ENCODE measurements around the gene NUDT19.
"Not testable (repeated sequence)": the region's sequence is repeated elsewhere in the genome, so short reads cannot be mapped to it uniquely, and the experiment has no call there.

NUDT19 gene

DNA sequence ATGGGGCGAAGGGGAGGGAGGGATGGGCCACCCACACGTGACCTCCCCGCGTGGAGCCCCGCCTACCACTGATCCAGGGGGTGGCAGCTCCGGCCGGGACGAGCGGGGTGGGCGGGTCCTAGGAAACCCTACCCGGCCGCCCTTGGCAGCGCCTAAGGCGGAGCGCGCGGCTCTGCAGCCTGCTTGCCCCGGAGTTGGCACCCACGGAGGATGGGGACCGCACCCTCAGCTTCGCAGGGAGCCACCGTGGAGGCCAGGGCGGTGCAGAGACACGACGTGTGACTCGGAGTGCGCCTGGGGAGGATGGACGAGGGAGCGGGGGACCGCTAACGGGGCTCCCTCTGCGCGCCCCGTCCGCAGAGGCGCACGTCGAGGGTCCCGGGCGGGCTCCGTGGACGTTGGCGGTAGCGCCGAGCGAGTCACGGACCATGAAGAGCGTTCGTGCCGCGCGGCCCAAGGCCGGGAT lies 15.9 kb upstream of the NUDT19 start, which contains the start of gene RGS9BP:
Gene RGS9BP, plus strand, starts transcription at position 129 of the 466 bp plus-strand sequence. CDS start 416 bp downstream, outside the sequence.
- peak; percentile 59 for DNase-seq

DNA sequence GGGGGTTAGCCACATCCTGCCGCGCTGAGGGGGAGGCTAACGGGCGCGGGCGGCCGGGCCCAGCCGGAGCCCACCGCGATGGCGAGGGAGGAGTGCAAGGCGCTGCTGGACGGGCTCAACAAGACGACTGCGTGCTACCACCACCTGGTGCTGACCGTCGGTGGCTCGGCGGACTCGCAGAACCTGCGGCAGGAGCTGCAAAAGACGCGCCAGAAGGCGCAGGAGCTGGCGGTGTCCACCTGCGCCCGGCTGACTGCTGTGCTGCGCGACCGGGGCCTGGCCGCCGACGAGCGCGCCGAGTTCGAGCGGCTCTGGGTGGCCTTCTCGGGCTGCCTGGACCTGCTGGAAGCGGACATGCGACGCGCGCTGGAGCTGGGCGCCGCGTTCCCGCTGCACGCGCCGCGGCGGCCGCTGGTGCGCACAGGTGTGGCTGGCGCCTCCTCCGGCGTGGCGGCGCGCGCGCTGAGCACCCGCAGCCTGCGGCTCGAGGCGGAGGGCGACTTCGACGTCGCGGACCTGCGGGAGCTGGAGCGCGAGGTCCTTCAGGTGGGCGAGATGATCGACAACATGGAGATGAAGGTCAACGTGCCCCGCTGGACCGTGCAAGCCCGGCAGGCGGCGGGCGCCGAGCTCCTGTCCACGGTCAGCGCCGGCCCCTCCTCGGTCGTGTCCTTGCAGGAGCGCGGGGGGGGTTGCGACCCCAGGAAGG lies 15.3 kb upstream of the NUDT19 start:
- DNase-seq = peak; percentile 5

GRCh38 chr19:32676895-32677359 lies 14.7 kb upstream of the NUDT19 start:
- no peak for DNase-seq

GRCh38 chr19:32677657-32678056 lies 14.0 kb upstream of the NUDT19 start:
- no peak for DNase-seq

DNA sequence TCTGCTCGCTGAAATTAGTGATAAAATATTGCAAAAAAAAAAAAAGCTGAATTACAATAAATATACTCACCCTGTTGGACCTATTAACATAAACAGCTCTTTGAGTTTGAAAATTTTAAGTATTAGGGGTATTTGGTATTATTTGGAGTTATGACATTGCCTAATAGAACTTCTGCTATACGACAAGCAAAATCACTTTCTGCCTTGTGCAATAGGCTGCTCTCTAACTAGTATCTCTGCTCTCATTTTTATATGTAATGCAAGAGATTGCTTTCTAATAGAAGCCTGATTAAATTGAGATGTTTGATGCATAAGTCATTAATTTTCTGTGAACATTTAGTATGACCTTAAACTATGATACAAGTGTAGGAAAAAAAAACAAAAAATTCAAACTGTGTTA lies 10.6 kb upstream of the NUDT19 start:
- DNase-seq = no peak

DNA sequence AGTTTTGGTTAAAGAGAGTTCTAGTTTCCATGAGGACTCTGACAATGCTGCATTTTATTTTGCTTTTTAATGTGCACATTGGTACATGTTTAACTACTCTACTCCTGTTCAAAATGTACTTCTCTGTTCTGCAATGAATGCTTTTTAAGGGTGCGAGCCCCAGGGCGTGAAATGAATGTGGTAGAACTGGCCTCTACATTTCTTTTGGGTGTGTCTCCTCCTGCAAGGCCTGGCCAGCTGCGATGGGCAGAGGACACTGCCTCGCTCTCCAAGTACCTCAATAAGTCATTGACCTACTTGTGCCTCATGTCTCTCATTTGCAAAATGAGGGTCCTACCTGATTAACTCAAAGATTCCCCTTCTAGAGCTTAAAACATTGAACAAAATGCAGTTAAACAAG lies 9.3 kb upstream of the NUDT19 start:
- DNase-seq = no peak

DNA sequence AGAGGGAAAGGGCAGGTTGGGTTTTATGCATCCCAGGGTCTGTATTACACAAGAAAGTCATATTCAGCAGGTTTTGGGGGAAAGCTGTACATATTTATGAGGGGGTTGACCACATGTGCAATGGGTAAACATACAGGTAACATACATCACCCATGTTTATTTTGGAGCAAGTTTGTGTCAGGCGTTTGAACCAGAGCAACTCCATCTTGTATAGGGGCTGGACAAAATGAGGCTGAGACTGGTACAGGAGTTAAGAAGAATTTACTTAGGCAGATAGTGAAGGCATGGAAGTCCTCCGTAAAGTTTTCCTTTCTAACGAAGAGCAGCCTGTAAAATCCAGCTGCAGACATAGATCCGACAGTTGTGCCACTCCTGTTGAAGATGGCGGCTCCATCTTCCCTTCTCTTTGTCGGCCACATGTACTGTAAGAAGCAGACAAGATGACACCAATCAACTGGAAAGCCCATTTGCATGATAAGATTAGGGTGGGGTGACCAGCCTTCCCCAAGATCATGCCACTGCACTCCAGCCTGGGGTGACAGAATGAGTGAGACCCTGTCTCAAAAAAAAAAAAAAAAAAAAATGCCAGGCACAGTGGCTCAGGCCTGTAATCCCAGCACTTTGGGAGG lies 4.7 kb upstream of the NUDT19 start:
- no peak for DNase-seq

DNA sequence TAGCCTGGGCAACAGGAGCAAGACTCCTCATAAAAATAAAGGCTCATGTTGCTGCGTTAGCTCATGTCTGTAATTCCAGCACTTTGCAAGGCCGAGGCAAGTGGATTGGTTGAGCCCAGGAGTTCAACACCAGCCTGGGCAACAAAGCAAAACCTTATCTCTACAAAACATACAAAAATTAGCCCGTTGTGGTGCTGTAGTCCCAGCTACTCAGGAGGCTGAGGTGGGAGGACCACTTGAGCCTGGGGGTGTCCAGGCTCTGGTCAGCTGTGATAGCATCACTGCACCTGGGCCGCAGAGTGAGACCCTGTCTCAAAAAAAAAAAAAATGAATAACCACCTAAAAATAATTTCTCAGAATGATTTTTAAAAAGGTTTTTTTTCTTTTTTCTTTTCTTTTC lies 3.9 kb upstream of the NUDT19 start:
- no peak for DNase-seq

DNA sequence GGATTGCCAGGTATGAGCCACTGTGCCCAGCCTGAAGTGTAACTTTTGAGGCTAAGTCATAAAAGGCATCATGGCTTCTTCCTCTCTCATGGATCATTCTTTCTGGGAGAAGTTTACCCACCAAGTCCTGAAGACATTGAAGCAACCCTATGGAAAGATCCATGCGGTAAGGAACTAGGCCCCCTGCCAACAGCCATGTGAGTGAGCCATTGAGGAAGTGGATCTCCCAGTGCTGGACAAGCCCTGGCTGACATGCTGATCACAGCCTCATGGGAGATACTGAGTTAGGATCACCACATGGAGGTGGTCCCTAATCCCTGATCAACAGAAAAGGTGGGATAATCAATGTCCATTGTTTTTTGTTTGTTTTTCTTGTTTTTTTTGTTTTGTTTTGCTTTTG lies 3.3 kb upstream of the NUDT19 start:
- no peak for DNase-seq

DNA sequence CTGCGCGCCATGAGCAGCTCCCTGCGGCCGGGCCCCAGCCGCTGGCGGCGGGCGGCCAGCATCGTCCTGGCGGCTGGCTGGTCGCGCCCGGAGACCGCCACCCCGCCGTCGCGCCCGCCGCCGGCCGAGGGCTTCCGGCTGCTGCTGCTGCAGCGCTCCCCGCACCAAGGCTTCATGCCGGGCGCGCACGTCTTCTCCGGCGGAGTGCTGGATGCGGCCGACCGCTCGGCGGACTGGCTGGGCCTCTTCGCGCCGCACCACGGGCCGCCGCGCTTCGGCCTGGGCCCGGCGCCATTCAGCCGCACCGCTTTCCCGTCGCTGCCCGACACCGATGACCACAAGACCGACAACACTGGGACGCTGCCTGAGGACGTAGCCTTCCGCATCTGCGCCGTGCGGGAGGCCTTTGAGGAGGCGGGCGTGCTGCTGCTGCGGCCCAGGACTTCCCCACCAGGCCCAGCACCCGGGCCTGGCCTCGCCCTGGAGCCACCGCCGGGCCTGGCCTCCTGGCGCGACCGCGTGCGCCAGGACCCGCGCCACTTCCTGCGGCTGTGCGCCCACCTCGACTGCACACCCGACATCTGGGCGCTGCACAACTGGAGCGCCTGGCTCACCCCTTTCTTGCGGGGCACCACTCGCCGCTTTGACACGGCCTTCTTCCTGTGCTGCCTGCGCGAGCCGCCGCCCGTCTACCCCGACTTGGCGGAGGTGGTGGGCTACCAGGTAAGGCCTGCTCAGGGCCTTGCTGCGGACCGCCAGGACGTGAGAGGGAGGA lies 518 bp downstream of the NUDT19 start:
- peak; percentile 26 for DNase-seq

- no peak for DNase-seq
Measured at GRCh38 chr19:32692727-32693061, 1.1 kb downstream of the NUDT19 start.

DNA sequence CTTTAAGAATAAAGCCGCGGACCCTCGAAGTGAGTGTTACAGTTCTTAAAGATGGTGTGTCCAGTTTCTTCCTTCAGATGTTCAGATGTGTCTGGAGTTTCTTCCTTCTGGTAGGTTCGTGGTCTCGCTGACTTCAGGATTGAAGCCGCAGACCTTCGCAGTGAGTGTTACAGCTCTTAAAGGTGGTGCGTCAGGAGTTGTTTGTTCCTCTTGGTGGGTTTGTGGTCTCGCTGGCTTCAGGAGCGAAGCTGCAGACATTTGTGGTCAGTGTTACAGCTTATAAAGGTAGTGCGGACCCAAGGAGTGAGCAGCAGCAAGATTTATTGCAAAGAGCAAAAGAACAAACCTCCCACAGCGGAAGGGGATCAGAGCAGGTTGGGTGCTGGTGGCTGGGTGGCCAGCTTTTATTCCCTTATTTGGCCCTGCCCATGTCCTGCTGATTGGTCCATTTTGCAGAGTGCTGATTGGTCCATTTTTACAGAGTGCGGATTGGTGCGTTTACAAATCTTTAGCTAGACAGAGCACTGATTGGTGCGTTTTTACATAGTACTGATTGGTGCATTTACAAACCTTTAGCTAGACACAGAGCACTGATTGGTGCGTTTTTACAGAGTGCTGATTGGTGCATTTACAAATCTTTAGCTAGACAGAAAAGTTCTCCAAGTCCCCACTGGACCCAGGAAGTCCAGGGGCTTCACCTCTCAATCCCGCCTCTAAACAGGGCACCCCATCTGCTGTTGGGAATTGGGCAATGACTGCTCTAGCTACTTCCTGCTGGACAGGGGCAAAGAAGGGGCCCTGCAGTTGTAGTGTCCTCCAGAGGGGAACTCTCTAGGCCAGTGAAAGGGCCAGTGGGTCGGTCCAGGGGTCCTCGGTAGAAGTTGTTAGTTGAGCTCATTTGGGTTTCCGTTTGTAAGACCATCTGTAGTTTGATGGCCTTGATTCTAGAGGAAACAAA lies 1.8 kb downstream of the NUDT19 start:
- not testable (repeated sequence) for DNase-seq

DNA sequence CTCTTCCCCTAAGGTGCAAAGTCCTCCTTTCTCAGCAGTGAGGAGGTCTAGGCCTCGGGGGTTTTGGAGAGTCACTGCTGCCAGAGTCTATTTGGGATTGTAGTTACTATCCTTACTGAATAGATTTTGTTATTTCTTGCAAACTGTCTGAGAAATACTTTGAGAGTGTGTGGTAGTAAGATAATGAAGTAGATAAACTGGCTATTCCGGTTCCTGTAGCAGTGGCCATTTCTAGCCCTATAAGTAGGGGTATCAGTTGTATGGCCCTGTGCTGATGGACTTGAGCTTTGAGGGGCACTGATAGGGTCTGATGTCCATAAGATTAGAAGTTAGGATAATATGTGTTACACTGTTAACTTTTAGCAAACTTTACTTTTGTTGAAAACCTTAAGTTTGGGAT lies 2.7 kb downstream of the NUDT19 start:
- DNase-seq = not testable (repeated sequence)

- not testable (repeated sequence) for DNase-seq
Measured at GRCh38 chr19:32694851-32695250, 3.2 kb downstream of the NUDT19 start.

- not testable (repeated sequence) for DNase-seq
Measured at GRCh38 chr19:32695506-32695905, 3.9 kb downstream of the NUDT19 start.

GRCh38 chr19:32696771-32697170 lies 5.2 kb downstream of the NUDT19 start:
- not testable (repeated sequence) for DNase-seq

- not testable (repeated sequence) for DNase-seq
Measured at GRCh38 chr19:32700129-32700528, 8.5 kb downstream of the NUDT19 start.

- no peak for DNase-seq
Measured at GRCh38 chr19:32702010-32702409, 10.4 kb downstream of the NUDT19 start.

- DNase-seq = not testable (repeated sequence)
Measured at GRCh38 chr19:32704006-32704405, 12.4 kb downstream of the NUDT19 start.

GRCh38 chr19:32708457-32708856 lies 16.8 kb downstream of the NUDT19 start:
- no peak for DNase-seq

DNA sequence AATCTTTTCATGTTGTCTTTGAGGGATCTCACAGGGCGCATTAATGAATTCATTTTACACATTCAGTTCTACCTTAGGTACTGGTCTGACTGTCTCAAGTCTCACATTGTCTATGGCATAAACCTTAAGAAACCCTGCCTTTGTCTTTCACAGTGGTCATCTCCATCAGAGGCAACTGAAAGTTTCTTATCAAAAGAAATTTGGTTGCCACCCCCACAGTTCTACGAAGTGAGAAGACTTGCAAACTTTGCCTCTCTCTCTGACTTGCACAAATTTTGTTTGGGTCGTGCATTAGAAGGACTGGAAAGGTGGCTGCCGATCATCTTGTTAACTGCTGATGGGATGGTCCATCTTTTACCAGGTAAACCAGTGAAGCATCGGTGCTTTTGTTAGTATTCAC lies 17.4 kb downstream of the NUDT19 start:
- DNase-seq = no peak

- DNase-seq = no peak
Measured at GRCh38 chr19:32711747-32712146, 20.1 kb downstream of the NUDT19 start.
